AG04449 (cell line): ENCODE data around the gene RNF126.

Source experiments
- CTCF ChIA-PET: fragments of 350-600 bp; formaldehyde crosslinking; extraction: SDS; loops from one replicate; lab custom pipeline; 2021; ENCODE audit warnings: antibody characterized with exemption; lab: Yijun Ruan, JAX
- POLR2A ChIA-PET: fragments of 400-600, 350-600 bp; formaldehyde crosslinking; extraction: SDS; loops from one replicate; lab custom pipeline; 2020; ENCODE audit warnings: antibody characterized with exemption, inconsistent platforms; lab: Yijun Ruan, JAX
- DNase-seq: peaks from one replicate; pipeline ENCODE4 v3.0.0-alpha.2; 2010; ENCODE audit warnings: low read depth, low spot score
- H3K4me3 ChIP-seq: 2 replicates; pipeline ENCODE4 v1.5.1; 2011; ENCODE audit warnings: low read depth, mild to moderate bottlenecking, control low read depth, low read length
- TF ChIP-seq, protein P1 (sequence below): IDR thresholded peaks from one replicate; pipeline ENCODE4 v1.5.1; 2011; ENCODE audit warnings: mild to moderate bottlenecking, moderate library complexity, low read length, control low read depth, inconsistent platforms; ENCODE audit not compliant: insufficient read depth; ENCODE audit errors: missing control alignments

Gene RNF126

DNA sequence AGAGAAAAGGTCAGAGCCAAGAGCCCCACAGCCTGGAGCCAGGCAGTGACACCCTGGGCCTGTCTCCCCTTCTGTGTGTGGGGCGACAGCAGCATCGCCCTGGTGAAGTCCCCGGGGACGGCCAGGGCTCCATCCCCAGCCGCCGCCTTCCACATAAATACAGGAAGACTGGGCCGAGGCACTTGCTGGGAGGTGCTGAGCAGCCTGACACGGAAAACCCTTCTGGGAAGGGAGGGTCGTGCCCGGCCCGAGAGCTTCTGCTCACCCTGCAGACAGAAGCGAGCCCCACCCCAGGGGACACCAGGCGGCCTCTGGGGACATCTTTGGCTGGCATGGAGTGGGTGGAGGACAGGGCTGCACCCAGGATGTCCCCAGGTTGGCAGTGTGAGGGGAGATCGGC lies 18.2 kb downstream of the RNF126 start:
- CTCF ChIA-PET, result no interaction called here
- DNase-seq, result no peak
- H3K4me3 ChIP-seq, result no peak overlapping the region
- POLR2A ChIA-PET, result no interaction called here
- TF ChIP-seq, protein P1, sequence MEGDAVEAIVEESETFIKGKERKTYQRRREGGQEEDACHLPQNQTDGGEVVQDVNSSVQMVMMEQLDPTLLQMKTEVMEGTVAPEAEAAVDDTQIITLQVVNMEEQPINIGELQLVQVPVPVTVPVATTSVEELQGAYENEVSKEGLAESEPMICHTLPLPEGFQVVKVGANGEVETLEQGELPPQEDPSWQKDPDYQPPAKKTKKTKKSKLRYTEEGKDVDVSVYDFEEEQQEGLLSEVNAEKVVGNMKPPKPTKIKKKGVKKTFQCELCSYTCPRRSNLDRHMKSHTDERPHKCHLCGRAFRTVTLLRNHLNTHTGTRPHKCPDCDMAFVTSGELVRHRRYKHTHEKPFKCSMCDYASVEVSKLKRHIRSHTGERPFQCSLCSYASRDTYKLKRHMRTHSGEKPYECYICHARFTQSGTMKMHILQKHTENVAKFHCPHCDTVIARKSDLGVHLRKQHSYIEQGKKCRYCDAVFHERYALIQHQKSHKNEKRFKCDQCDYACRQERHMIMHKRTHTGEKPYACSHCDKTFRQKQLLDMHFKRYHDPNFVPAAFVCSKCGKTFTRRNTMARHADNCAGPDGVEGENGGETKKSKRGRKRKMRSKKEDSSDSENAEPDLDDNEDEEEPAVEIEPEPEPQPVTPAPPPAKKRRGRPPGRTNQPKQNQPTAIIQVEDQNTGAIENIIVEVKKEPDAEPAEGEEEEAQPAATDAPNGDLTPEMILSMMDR, result no peak

DNA sequence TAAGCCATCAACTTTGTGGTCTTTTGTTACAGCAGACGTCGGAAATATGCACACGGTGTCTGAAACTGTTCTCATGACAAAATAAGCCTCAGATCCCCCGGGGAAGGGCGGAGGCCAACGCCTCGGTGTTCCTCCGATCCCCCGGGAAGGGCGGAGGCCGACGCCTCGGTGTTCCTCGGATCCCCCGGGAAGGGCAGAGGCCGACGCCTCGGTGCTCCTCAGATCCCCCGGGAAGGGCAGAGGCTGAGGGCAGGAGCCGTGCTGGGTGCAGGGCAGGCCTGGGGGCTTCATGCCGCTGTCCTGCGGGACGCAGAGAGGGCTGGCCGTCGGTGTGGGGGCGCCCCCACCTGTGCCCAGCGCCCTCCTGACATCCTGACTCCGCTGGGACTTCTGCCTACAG lies 18.7 kb downstream of the RNF126 start:
- DNase-seq, result no peak
- ChIA-PET POLR2A (no interaction called here), CTCF (no interaction called here)
- TF ChIP-seq, protein P1, result no peak
- no peak overlapping the region for H3K4me3 ChIP-seq

DNA sequence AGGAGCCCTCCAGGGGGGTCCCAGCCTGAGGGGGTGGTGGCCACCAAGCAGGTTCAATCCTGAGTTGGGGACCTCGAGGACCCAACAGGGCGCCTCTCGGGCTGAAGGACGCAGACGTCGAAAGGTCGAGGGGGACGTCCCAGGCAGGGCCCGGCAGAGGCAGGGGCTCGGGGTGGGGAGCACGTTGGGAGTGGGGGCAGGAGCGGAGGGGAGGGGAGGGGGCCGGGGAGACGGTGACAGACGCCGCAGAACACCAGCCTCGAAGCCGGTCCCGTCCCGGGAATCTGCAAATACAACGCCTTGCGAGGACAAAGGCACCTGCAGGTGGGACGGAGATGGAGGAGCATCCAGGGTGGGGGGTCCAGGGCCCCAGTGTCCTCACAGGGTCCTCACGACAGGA lies 19.3 kb downstream of the RNF126 start:
- ChIA-PET POLR2A (no interaction called here), CTCF (no interaction called here)
- TF ChIP-seq, protein P1, result no peak
- no peak for DNase-seq
- no peak overlapping the region for H3K4me3 ChIP-seq

DNA sequence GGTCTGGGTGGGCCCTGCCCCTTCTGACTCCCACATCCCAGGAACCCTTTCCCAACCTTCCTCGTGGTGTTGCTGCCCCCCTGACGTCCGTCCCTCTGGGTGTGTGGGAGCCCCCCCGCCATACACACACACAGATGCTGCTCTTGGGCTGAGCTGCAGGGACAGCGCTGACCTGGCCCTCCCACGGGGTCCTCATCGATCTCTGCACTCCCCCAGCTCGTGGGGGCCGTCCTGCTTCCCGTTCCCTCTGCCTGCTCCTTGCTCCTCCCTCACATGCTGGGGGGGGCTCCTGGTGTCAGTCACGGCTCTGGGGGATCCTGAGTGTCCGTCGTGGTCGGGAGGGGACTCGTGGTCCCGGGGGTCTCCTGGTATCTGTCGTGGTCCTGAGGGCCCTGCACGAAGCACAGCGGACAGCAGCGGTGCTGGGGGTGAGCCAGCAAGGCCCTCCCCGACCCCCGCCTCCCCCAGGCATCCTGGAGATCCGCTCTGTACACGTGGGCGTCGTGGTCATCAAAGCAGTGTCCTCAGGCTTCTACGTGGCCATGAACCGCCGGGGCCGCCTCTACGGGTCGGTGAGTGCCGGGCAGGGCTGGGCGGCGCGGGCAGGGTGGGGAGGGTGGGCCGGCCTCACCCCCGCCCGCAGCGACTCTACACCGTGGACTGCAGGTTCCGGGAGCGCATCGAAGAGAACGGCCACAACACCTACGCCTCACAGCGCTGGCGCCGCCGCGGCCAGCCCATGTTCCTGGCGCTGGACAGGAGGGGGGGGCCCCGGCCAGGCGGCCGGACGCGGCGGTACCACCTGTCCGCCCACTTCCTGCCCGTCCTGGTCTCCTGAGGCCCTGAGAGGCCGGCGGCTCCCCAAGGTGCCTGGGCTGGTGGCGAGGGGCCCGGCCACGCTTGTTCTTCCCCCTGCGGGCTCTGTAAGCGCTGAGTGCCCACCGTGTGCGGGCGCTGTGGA lies 20.0 kb downstream of the RNF126 start:
- ChIA-PET CTCF (no interaction called here), POLR2A (no interaction called here)
- TF ChIP-seq, protein P1, result no peak
- no peak overlapping the region for H3K4me3 ChIP-seq
- no peak for DNase-seq

DNA sequence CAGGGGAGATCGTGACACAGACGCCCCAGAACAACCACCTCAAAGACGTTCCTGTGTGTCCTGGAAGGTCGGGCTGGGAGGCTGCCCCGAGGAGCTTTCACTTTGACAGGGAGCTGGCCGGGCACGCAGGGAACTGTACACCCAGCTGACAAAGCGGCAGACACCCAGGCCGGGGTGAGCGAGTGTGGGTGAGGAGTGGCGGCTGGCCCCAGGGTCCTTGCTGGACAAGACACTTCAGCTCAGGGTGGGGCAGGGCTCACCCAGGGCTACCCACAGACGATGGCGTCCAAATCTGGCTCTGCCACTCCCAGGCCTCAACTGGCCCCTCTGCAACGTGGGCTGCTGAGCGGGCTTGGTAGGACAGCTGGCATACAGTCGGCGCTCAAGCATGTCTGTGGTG lies 21.3 kb downstream of the RNF126 start:
- ChIA-PET POLR2A (interaction anchor here (0.7 kb wide), 1 partner anchor 37 kb away, joined by 3 read pairs; no protein-coding TSS in a partner anchor), CTCF (no interaction called here)
- H3K4me3 ChIP-seq, result no peak overlapping the region
- TF ChIP-seq, protein P1, result no peak
- DNase-seq, result no peak

DNA sequence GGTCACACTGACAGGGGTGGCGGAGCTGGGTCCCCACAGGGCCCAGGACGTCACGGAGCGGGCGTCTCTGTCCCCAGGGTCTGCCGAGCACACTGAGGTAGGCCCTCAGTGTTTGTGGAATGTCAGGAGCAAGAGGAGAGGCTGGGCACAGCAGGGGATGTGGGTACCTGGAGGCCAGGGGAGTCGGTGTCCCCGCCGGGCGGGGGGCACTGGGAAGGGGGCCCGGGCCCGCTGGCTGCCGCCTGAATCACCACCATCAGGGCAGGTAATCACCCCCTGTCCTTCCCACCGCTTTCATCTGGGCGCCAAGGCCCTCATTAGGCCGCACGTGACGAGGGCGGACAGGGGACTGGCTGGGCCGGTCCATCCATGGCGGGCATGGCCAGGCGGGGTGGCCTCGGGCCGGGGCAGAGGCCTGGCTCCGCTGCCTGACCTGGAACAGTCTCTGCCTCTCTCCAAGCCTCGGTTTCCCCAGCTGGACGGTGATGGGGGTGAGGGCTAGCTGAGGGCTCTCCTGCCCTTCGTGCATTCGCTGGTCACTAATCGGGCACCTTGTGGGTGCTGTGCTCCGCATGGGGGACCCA lies 22.3 kb downstream of the RNF126 start:
- ChIA-PET CTCF (no interaction called here), POLR2A (no interaction called here)
- no peak overlapping the region for H3K4me3 ChIP-seq
- TF ChIP-seq, protein P1, result no peak
- DNase-seq, result no peak
